Limb (tissue), 2 donors: ENCODE results near the gene POU2F1.

ENCODE experiments used
- DNase-seq, 2 donors: peaks; one replicate each; pipeline ENCODE4 v3.0.0-alpha.2; 2016; ENCODE audit errors: extremely low spot score in 2 of 2

POU2F1 gene

GRCh38 chr1:167365360-167365759, 144.7 kb downstream of the POU2F1 start:
- DNase-seq: no peak

- no peak for DNase-seq
Measured at GRCh38 chr1:167367705-167368104, 147.0 kb downstream of the POU2F1 start.

GRCh38 chr1:167369175-167369574, 148.5 kb downstream of the POU2F1 start:
- DNase-seq: no peak

- DNase-seq: no peak
Measured at GRCh38 chr1:167369933-167370332, 149.2 kb downstream of the POU2F1 start.

- DNase-seq: no peak
Measured at GRCh38 chr1:167371030-167371429, 150.3 kb downstream of the POU2F1 start.

- DNase-seq: peak in 1 of 2 donors; percentile 4
Measured at GRCh38 chr1:167373398-167373797, 152.7 kb downstream of the POU2F1 start.

- DNase-seq: no peak
Measured at GRCh38 chr1:167373986-167374385, 153.3 kb downstream of the POU2F1 start.

- no peak for DNase-seq
Measured at GRCh38 chr1:167375949-167376348, 155.3 kb downstream of the POU2F1 start.

- no peak for DNase-seq
Measured at GRCh38 chr1:167387251-167387910, 166.7 kb downstream of the POU2F1 start.

- DNase-seq: no peak
Measured at GRCh38 chr1:167388976-167389375, 168.3 kb downstream of the POU2F1 start.

- no peak for DNase-seq
Measured at GRCh38 chr1:167392200-167392696, 171.6 kb downstream of the POU2F1 start.

GRCh38 chr1:167400359-167400953, 179.8 kb downstream of the POU2F1 start:
- no peak for DNase-seq

GRCh38 chr1:167401260-167401873, 180.7 kb downstream of the POU2F1 start:
- peak; percentile 18 to 40 for DNase-seq

GRCh38 chr1:167404161-167404888, 183.6 kb downstream of the POU2F1 start:
- DNase-seq: no peak

- DNase-seq: no peak
Measured at GRCh38 chr1:167404908-167405307, 184.2 kb downstream of the POU2F1 start.

GRCh38 chr1:167408355-167408754, 187.7 kb downstream of the POU2F1 start:
- no peak for DNase-seq

GRCh38 chr1:167409183-167409582, 188.5 kb downstream of the POU2F1 start:
- no peak for DNase-seq

GRCh38 chr1:167412072-167412471, 191.4 kb downstream of the POU2F1 start:
- DNase-seq: no peak

GRCh38 chr1:167412920-167413319, 192.2 kb downstream of the POU2F1 start:
- no peak for DNase-seq

- DNase-seq: no peak
Measured at GRCh38 chr1:167413328-167413727, 192.6 kb downstream of the POU2F1 start.

- no peak for DNase-seq
Measured at GRCh38 chr1:167416506-167416905, 195.8 kb downstream of the POU2F1 start.

- no peak for DNase-seq
Measured at GRCh38 chr1:167418391-167418790, 197.7 kb downstream of the POU2F1 start.
